Measurements from ENCODE around the gene COQ8A. TPM values are rescaled to one million over a fixed set of nuclear protein-coding genes. Genes with fewer than 3 reads are reported as not detected.
"Not testable (repeated sequence)": the region's sequence is repeated elsewhere in the genome, so short reads cannot be mapped to it uniquely, and the experiment has no call there.

Gene COQ8A
- total RNA-seq, 2 donors from 2014 or later, result 15.2 to 25.6 TPM

DNA sequence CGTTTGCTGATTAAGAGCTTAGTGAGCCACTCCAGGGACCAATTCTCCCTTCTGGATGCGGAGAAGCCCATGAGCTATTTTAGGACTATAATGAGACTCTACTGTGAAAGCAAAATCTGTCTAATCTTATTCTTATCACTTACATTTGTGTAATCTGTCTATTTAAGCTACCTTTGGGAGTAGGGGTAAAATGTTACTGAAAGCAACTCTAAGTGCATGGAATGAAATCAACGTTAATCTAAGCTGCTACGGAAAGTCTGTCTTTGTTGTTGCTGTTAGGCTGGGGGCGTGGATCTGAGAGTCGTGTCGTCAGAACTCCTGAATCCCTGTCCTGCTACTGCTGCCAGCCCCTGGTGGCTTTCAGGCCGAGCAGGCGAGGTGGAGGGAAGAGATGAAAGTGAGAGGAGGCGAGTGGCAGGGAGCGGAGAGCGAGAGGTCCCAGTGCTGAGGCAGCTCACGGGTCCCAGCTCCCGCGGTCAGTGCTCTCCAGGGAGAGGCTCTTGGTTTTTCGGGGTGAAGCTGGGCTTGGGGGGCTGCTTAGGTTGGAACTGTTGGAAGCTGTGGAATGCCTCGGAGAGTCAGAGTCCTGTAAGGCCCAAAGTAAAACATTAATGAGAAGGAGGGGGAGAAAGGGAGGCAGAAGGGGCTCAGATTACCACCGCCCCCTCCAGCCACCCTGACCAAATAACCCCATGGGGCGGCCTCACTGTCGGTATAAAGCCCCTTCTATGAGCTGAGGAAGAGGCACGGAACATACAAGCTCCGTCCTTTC is 53.9 kb downstream of the COQ8A start:
- TF ChIP-seq, protein P1, sequence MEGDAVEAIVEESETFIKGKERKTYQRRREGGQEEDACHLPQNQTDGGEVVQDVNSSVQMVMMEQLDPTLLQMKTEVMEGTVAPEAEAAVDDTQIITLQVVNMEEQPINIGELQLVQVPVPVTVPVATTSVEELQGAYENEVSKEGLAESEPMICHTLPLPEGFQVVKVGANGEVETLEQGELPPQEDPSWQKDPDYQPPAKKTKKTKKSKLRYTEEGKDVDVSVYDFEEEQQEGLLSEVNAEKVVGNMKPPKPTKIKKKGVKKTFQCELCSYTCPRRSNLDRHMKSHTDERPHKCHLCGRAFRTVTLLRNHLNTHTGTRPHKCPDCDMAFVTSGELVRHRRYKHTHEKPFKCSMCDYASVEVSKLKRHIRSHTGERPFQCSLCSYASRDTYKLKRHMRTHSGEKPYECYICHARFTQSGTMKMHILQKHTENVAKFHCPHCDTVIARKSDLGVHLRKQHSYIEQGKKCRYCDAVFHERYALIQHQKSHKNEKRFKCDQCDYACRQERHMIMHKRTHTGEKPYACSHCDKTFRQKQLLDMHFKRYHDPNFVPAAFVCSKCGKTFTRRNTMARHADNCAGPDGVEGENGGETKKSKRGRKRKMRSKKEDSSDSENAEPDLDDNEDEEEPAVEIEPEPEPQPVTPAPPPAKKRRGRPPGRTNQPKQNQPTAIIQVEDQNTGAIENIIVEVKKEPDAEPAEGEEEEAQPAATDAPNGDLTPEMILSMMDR (IDR thresholded peaks at IDR 0.05), result no peak
- ATAC-seq (ENCODE audit: insufficient number of reproducible peaks, low FRiP score, low read depth) (no peak), DNase-seq (ENCODE audit: low spot score) (no peak)
- peaks cover 10 to 24% of the 10 kb centered on the region in 2 donors for H3K4me1 ChIP-seq (ENCODE audit: control insufficient read depth in 1 of 2, low read depth in 2 of 2)
- no peaks in the 10 kb centered on the region for H3K9me3 ChIP-seq
- no peak overlapping the region for H3K4me3 ChIP-seq
- H3K36me3 ChIP-seq, result peaks cover 12% of the 10 kb centered on the region
- no peaks in the 10 kb centered on the region for H3K27me3 ChIP-seq (replicated peaks; ENCODE audit: insufficient read depth)
- no peak overlapping the region for H3K27ac ChIP-seq

DNA sequence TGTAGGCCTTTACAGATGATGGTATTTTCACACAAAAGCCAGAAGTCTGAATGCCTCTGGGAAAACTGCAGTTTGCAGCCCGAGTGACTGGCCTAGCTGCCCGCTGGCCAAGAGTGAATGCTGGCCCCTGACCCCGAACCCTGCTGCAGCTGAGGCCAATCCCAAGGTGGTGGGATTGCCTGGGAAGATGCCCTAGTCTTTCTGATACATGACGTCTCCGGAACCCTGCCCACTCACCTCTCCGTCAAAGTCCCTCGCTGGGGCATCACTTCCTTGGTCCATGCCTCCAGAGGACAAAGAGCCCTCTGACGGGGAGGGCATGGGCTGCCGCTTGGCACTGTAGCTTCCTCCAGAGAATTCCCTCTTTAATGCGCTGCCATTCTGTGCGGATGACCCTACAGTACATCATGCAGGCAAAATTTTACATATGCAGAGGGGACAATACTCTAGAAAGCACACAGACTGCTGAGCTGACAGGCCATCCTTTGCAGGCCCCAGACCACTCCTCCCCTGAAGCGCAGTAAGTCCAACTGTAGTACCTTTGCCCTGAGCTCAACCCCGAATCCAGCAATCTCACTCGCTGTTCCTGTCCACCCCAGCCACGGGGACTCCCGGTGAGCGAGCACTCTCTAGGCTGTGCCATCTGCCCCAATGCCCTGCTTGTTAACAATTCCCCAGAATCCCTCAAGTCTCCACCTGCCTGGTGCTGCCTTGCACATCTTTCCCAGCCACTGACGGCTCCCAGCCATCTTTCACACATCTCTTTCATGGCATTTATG is 54.7 kb downstream of the COQ8A start:
- DNase-seq (ENCODE audit: low spot score), result no peak
- H3K27ac ChIP-seq, result no peak overlapping the region
- no peaks in the 10 kb centered on the region for H3K9me3 ChIP-seq
- H3K27me3 ChIP-seq (replicated peaks; ENCODE audit: insufficient read depth), result no peaks in the 10 kb centered on the region
- H3K4me1 ChIP-seq (ENCODE audit: control insufficient read depth in 1 of 2, low read depth in 2 of 2), result peaks cover 5 to 16% of the 10 kb centered on the region in 2 donors
- TF ChIP-seq, protein P1 (IDR thresholded peaks at IDR 0.05), result no peak
- no peak overlapping the region for H3K4me3 ChIP-seq
- H3K36me3 ChIP-seq, result peaks cover 12% of the 10 kb centered on the region
- no peak for ATAC-seq (ENCODE audit: insufficient number of reproducible peaks, low FRiP score, low read depth)

DNA sequence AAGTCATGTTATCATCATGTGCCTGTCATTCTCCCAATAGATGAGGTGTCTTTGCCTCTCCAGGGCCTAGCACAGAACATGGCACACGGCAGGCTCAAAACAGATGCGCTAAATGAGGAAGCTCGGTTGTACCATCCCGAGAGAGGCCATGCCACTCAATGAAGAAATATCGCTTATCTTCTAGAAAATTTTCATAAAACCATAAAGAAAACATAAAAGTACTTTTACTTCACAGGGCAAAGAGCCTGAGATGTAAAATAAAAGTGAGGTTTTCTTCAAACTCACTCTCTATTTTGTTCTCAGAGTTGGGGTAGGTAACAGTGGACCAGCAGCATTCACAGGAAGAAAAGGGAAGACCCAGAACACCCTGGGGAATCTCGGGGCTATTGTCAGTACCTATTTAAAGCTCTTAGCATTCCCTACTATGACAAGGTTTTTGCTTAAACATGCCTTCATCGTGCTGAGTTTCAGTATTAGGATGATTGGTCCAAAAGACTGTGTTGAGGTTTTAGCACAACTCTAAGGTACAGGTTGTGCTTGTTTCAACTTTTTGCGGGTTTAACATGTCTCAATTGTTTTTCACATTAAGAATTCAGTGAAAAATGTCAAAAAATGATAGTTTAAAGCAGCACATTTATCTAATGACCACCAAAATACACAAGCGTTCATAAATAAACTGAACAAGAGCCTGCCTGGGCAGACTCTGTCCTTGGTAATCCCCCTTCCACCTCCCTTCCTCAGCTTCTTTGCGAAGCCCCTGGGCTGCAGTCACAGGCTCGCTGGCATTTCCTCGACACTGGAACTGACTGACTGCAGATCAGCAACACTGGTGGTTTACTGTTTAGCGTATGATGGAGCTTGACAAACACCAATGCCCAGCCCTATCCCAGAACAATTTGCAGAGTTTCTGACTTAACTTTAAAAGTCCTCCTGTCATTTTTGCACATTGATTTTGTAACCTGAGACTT is 55.6 kb downstream of the COQ8A start:
- peaks cover 12% of the 10 kb centered on the region for H3K36me3 ChIP-seq
- H3K27me3 ChIP-seq (replicated peaks; ENCODE audit: insufficient read depth), result no peaks in the 10 kb centered on the region
- DNase-seq (ENCODE audit: low spot score) (no peak), ATAC-seq (ENCODE audit: insufficient number of reproducible peaks, low FRiP score, low read depth) (no peak)
- H3K27ac ChIP-seq, result no peak overlapping the region
- H3K9me3 ChIP-seq, result no peaks in the 10 kb centered on the region
- TF ChIP-seq, protein P1 (IDR thresholded peaks at IDR 0.05), result no peak
- peaks cover 0 to 7% of the 10 kb centered on the region in 2 donors for H3K4me1 ChIP-seq (ENCODE audit: control insufficient read depth in 1 of 2, low read depth in 2 of 2)
- H3K4me3 ChIP-seq, result no peak overlapping the region

DNA sequence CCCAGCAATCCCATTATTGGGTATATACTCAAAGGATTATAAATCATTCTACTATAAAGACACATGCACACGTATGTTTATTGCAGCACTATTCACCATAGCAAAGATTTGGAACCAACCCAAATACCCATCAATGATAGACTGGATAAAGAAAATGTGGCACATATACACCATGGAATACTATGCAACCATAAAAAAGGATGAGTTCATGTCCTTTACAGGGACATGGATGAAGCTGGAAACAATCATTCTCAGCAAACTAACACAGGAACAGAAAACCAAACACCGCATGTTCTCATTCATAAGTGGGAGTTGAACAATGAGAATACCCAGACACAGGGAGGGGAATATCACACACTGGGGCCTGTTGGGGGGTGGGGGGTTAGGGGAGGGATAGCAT is 59.5 kb downstream of the COQ8A start:
- not testable (repeated sequence) for H3K27ac ChIP-seq; DNase-seq (ENCODE audit: low spot score); ATAC-seq (ENCODE audit: insufficient number of reproducible peaks, low FRiP score, low read depth); H3K4me1 ChIP-seq (ENCODE audit: control insufficient read depth in 1 of 2, low read depth in 2 of 2); H3K9me3 ChIP-seq; H3K27me3 ChIP-seq (replicated peaks; ENCODE audit: insufficient read depth); H3K4me3 ChIP-seq
- peaks cover 14% of the 10 kb centered on the region for H3K36me3 ChIP-seq

DNA sequence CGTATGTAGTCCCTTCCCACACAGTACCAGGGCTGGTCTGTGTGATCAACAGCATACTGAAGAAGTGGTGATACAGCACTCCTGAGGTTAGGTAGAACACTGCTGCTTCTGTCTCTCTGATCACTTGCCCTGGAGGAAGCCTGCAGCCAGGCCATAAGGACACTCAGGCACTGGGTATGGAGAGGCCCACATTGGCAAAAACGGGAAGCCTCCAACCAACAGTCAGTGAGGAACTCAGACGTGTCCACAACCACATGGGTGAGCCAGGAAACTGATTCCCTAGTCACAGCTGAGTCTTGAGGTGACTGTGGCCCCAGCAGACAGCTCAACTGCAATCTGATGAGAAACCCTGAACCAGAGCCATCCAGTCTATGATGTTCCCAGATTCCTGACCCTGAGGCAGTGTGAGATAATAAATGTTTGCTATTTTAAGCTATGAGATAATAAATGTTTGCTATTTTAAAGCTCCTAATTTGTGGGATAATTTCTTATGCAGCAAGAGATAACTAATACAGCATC is 62.5 kb downstream of the COQ8A start:
- no peaks in the 10 kb centered on the region for H3K4me1 ChIP-seq (ENCODE audit: control insufficient read depth in 1 of 2, low read depth in 2 of 2)
- H3K36me3 ChIP-seq, result peaks cover 12% of the 10 kb centered on the region
- no peak for ATAC-seq (ENCODE audit: insufficient number of reproducible peaks, low FRiP score, low read depth)
- no peak for DNase-seq (ENCODE audit: low spot score)
- TF ChIP-seq, protein P1 (IDR thresholded peaks at IDR 0.05), result no peak
- no peak overlapping the region for H3K27ac ChIP-seq
- H3K9me3 ChIP-seq, result no peaks in the 10 kb centered on the region
- H3K27me3 ChIP-seq (replicated peaks; ENCODE audit: insufficient read depth), result no peaks in the 10 kb centered on the region
- H3K4me3 ChIP-seq, result no peak overlapping the region
